Nephron (organoid): ENCODE results near the gene HSFX4.
"Not testable (repeated sequence)": the region's sequence is repeated elsewhere in the genome, so short reads cannot be mapped to it uniquely, and the experiment has no call there.

Experiments
- H3K27ac Mint-ChIP-seq, 3 experiments: 2 replicates each; pipeline ENCODE4 v1.8.0; 2020; ENCODE audit warnings: mixed read lengths in 3 of 3, mild to moderate bottlenecking in 2 of 3, moderate library complexity in 1 of 3
- H3K27me3 Mint-ChIP-seq: 2 replicates; pipeline ENCODE4 v1.8.0; 2021; ENCODE audit warnings: low read depth, mild to moderate bottlenecking, moderate library complexity, mixed read lengths
- H3K36me3 Mint-ChIP-seq: 2 replicates; pipeline ENCODE4 v1.8.0; 2020; ENCODE audit warnings: low read depth, mixed read lengths
- H3K4me1 Mint-ChIP-seq: 2 replicates; pipeline ENCODE4 v1.8.0; 2020; ENCODE audit warnings: mixed read lengths
- H3K4me3 Mint-ChIP-seq, 3 experiments: 2 replicates each; pipeline ENCODE4 v1.8.0; 2020; ENCODE audit warnings: mild to moderate bottlenecking in 3 of 3, mixed read lengths in 3 of 3, moderate library complexity in 2 of 3
- H3K9me3 Mint-ChIP-seq: 2 replicates; pipeline ENCODE4 v1.8.0; 2020; ENCODE audit warnings: mixed read lengths
- TF ChIP-seq, protein P1 (sequence below), 3 experiments: fragments of 200-600 bp; sonication (generic); IDR thresholded peaks; one replicate each; pipeline ENCODE4 v1.5.0; 2021; ENCODE audit warnings: antibody characterized with exemption in 3 of 3; ENCODE audit not compliant: unreplicated experiment in 3 of 3

HSFX4 gene

DNA sequence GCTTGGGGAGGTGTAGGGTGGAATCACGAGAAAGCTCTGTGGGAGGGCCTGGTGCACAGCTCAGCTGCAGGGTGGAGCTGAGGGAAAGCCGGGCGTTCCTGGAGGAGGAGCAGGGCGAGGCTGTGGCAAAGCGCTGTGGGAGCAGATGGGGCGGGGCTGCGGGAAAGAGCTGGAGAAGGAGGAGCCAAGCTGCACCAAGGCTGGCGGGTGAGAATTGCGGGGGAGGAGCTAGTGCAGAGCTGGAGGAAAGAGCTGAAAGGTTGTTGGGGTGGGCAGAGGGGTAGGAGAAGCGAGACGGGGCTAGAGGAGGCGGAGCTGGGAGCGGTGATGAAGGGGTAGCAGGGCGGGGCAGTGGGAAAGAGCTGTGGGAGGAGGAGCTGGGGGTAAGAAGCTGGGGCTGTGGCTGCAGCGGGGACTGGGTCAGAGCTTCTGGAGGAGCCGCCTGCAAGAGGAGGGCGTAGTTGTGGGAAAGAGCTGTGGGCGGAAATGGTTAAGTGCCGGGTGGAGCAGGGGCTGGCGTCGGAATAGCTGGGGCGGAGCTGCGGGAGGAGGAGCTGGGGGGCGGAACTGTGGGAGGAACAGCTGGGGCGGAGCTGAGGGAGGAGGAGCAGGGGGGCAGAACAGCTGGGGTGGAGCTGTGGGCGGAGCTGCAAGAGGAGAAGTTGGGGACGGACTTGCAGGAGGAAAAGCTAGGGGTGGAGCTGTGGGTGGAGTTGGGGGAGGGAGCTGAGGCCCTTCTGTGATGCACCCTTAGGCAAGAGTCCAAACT, 10.7 kb downstream of the HSFX4 start:
- TF ChIP-seq, protein P1, sequence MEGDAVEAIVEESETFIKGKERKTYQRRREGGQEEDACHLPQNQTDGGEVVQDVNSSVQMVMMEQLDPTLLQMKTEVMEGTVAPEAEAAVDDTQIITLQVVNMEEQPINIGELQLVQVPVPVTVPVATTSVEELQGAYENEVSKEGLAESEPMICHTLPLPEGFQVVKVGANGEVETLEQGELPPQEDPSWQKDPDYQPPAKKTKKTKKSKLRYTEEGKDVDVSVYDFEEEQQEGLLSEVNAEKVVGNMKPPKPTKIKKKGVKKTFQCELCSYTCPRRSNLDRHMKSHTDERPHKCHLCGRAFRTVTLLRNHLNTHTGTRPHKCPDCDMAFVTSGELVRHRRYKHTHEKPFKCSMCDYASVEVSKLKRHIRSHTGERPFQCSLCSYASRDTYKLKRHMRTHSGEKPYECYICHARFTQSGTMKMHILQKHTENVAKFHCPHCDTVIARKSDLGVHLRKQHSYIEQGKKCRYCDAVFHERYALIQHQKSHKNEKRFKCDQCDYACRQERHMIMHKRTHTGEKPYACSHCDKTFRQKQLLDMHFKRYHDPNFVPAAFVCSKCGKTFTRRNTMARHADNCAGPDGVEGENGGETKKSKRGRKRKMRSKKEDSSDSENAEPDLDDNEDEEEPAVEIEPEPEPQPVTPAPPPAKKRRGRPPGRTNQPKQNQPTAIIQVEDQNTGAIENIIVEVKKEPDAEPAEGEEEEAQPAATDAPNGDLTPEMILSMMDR (IDR thresholded peaks at IDR 0.05; ENCODE audit: unreplicated experiment in 3 of 3): no peak
- H3K27ac Mint-ChIP-seq: peak overlapping the region; percentile 98 to 100 (median 99)
- no peaks in the 10 kb centered on the region for H3K27me3 Mint-ChIP-seq
- H3K9me3 Mint-ChIP-seq: peaks cover 4% of the 10 kb centered on the region
- H3K36me3 Mint-ChIP-seq: peaks cover 3% of the 10 kb centered on the region
- peak overlapping the region; percentile 92 to 94 (median 92) for H3K4me3 Mint-ChIP-seq
- H3K4me1 Mint-ChIP-seq: no peaks in the 10 kb centered on the region

DNA sequence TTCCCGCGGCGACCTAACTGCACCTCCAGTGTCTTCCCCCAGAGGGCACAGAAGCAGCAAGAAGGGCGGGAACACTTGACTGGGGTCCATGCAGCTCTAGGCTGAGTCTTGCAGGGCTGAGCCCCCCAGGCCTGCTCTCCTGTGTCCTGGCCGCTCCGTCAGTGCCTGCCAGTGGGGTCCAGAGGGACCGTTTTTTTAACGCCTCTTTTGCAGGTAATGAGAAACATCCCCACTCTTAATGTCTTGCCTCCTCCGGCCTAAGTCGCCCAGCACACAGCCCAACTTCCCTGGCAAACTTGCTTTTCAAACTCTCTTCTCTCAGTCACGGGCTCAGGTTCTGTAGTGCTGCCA, 11.3 kb downstream of the HSFX4 start:
- peak overlapping the region; percentile 98 to 100 (median 99) for H3K27ac Mint-ChIP-seq

DNA sequence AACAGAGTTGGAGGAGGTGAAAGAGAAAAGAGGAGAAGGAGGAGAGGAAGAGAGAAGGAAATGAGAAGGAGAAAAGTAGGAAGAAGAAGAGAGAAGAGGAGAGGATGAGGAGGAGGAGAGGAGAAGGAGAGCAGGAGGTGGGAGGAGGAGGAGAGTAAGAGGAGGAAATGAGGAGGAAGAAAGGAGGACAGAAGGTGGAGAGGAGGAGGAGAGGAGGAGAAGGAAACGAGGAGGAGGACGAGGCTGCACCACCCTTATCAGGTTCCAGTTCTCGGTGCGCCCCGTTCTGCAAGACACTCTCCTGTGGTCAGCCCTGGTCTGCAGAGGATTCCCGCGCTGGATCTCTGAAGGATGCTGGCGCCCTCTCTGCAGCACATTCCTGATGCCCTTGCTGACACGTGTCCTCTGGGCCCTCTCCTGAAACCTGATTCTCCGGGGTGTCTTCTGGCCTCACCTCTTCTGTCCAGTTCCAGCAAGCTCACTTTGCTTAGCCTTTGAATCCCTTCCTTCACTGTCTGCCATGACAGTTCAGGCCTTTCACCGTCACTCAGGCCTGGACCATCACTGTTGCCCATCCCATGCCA, 15.8 kb downstream of the HSFX4 start:
- H3K27me3 Mint-ChIP-seq, H3K27ac Mint-ChIP-seq, H3K9me3 Mint-ChIP-seq, H3K36me3 Mint-ChIP-seq, H3K4me1 Mint-ChIP-seq, H3K4me3 Mint-ChIP-seq: not testable (repeated sequence)

More for the DNA sequence above, 11.3 kb downstream of the HSFX4 start:
- TF ChIP-seq, protein P1 (IDR thresholded peaks at IDR 0.05; ENCODE audit: unreplicated experiment in 3 of 3): peak; percentile 50 to 55 (median 52)
- H3K9me3 Mint-ChIP-seq, H3K27me3 Mint-ChIP-seq, H3K4me1 Mint-ChIP-seq, H3K36me3 Mint-ChIP-seq: not testable (repeated sequence)
- peak overlapping the region; percentile 92 to 94 (median 92) for H3K4me3 Mint-ChIP-seq

DNA sequence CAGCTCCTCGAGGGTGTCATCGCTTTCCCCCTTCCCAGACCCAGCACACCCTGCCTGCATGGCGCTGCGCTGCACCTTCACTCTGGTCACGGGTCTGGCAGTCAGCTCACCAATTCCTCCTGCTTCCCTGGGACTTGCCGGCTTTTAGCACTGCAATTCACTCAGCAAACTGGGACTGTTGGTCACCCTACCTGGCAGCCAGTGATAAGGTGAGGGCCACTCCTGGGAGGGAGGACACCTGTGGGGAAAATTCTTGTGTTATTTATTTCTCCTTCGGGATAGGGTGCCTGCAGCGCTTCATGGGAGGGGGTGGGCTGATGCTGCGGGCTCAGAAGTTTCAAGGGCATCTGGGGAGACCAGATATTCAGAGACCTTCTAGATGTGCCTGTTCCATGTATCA, 16.4 kb downstream of the HSFX4 start:
- peaks cover 16% of the 10 kb centered on the region for H3K4me1 Mint-ChIP-seq
- H3K27me3 Mint-ChIP-seq, H3K36me3 Mint-ChIP-seq, H3K4me3 Mint-ChIP-seq, H3K27ac Mint-ChIP-seq, H3K9me3 Mint-ChIP-seq: not testable (repeated sequence)

DNA sequence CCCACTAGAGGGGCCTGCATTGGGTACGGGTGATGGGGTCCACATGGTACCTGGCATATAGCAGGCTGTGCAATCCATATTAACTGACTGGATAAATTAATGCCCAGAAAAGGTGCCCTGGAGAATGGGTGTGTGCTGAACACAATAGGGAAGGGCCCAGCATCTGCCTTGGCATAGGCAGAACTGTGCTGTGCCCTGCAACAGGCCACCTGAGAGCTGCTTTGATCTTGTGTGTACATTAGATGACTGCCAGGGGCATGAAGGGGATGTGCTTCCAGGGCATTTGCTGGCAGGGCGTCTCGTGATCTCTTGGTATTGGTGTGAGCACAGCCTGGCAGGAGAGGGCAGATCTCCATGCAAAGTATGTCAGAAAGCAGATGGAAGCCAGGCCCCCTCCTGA, 17.6 kb downstream of the HSFX4 start:
- not testable (repeated sequence) for H3K36me3 Mint-ChIP-seq, H3K9me3 Mint-ChIP-seq, H3K27me3 Mint-ChIP-seq, H3K4me3 Mint-ChIP-seq
- H3K27ac Mint-ChIP-seq: peak overlapping the region in 2 of 3 experiments; percentile 66 to 94
- peaks cover 17% of the 10 kb centered on the region for H3K4me1 Mint-ChIP-seq

DNA sequence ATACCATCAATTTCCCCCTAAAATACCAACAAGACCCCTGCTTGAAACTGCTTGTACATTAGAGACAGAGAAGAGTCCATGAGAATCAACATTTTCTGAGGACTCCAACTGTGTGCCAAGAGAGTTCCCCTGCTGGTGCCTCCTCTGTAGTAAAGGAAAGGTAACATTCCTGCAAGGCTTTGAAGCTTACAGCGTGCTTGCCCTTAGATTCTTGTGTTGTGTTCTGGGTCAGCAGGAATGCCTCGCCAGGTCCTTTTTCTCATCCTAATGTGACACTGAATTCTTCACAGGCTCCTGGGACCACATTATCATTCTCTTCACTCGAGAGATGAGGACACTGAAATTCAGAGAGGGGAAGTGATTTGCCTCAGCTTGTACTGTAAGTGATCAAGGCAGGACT, 18.6 kb downstream of the HSFX4 start:
- H3K4me3 Mint-ChIP-seq: no peak overlapping the region
- no peaks in the 10 kb centered on the region for H3K27me3 Mint-ChIP-seq
- peak overlapping the region; percentile 90 to 94 (median 92) for H3K27ac Mint-ChIP-seq
- H3K36me3 Mint-ChIP-seq: peaks cover 3% of the 10 kb centered on the region
- H3K9me3 Mint-ChIP-seq: peaks cover 4% of the 10 kb centered on the region
- TF ChIP-seq, protein P1 (IDR thresholded peaks at IDR 0.05; ENCODE audit: unreplicated experiment in 3 of 3): no peak
- peaks cover 17% of the 10 kb centered on the region for H3K4me1 Mint-ChIP-seq

DNA sequence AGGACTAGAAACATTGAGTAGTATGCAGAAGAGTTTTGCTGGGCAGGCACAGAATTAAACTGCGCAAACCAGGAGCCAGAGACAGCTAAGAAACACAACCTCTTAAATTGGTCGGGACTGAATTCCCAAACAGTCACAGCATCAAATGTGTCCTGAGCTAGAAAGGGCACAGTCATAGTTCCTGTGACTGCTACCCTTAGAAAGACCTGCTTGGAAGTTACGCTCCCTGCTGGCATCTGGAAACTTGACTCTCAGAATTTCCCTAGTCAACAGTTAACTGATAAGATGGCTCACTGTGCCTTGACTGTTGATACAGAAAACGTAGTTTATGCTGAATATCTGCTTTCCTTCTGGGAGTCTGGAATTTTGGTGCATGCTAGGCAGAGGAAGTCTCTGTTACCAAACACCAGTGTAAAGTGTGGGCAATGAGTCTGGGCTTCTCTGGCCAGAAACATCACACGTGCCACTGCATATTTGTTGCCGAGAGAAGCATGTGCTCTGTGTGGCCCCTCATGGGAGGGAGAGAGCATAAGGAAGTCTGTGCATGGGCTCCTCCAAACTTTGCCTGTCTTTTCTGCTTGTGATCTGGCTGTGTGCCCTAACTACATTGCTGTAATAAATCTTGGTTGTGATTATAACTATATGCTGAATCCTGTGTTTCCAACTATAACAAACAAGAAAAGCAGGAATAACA, 20.5 kb downstream of the HSFX4 start:
- Mint-ChIP-seq H3K36me3 (peaks cover 7% of the 10 kb centered on the region), H3K4me3 (no peak overlapping the region), H3K9me3 (no peaks in the 10 kb centered on the region), H3K27ac (peak overlapping the region; percentile 83 to 94 (median 90)), H3K27me3 (peaks cover 3% of the 10 kb centered on the region), H3K4me1 (peaks cover 17% of the 10 kb centered on the region)
- TF ChIP-seq, protein P1 (IDR thresholded peaks at IDR 0.05; ENCODE audit: unreplicated experiment in 3 of 3): no peak
